WTC11 (cell line): Measurements from ENCODE around the gene GFPT1.

Experiments
- ERG ChIP-seq: fragments of 250-450 bp; sonication (Bioruptor Pico); IDR thresholded peaks from 2 replicates; pipeline ENCODE4 v1.8.0; 2021; ENCODE audit warnings: mild to moderate bottlenecking
- MAX ChIP-seq: sonication (generic); formaldehyde crosslinking; IDR thresholded peaks from 2 replicates; pipeline ENCODE4 v1.8.0; 2022; ENCODE audit warnings: mild to moderate bottlenecking, missing genetic modification reagents
- NR3C1 ChIP-seq: sonication (generic); formaldehyde crosslinking; conservative IDR thresholded peaks from 2 replicates; pipeline ENCODE4 v1.8.1; 2023; ENCODE audit warnings: low read depth, mild to moderate bottlenecking, missing genetic modification reagents
- PRRX2 ChIP-seq: fragments of 250-450 bp; sonication (Bioruptor Pico); IDR thresholded peaks from 2 replicates; pipeline ENCODE4 v1.8.0; 2021; ENCODE audit warnings: mild to moderate bottlenecking
- RELA ChIP-seq: sonication (generic); formaldehyde crosslinking; IDR thresholded peaks from 2 replicates; pipeline ENCODE4 v1.8.1; 2022; ENCODE audit warnings: missing genetic modification reagents, mild to moderate bottlenecking, borderline replicate concordance
- SP1 ChIP-seq: sonication (generic); formaldehyde crosslinking; conservative IDR thresholded peaks from 2 replicates; pipeline ENCODE4 v1.8.1; 2022; ENCODE audit warnings: missing genetic modification reagents
- ZNF416 ChIP-seq: fragments of 250-450 bp; sonication (Bioruptor Pico); IDR thresholded peaks from 2 replicates; pipeline ENCODE4 v1.9.0; 2021; ENCODE audit warnings: mild to moderate bottlenecking, inconsistent platforms
- TF ChIP-seq, protein P1 (sequence below): fragments of 200-600 bp; IDR thresholded peaks from 2 replicates; pipeline ENCODE4 v1.8.0; 2022; ENCODE audit warnings: antibody characterized with exemption
- TF ChIP-seq, protein P2 (sequence below): sonication (generic); formaldehyde crosslinking; IDR thresholded peaks from 2 replicates; pipeline ENCODE4 v1.8.0; 2022; ENCODE audit warnings: missing genetic modification reagents
- TF ChIP-seq, protein P3 (sequence below): sonication (generic); formaldehyde crosslinking; IDR thresholded peaks from 2 replicates; pipeline ENCODE4 v1.8.1; 2023; ENCODE audit warnings: mild to moderate bottlenecking, missing genetic modification reagents, moderate library complexity
- TF ChIP-seq, protein P4 (sequence below): sonication (generic); formaldehyde crosslinking; IDR thresholded peaks from 2 replicates; pipeline ENCODE4 v1.8.1; 2023; ENCODE audit warnings: mild to moderate bottlenecking, missing genetic modification reagents, borderline replicate concordance

DNA sequence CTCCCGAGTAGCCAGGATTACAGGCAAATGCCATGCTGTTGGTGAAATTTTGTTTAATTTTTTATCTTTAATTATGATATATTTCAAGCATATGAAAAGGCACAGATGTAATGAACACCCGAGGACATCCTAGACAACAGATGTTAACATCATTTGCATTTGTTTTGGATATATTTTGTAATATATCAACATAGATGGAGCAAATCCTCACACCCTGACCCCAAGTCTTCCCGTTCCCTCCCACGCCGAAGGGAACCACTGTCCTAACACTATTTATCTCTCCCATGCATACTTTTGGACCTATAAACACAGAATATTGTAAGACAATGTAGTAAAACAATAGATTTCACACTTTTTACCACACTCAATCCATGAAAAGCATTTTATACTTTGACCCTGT lies 99.5 kb downstream of the GFPT1 start:
- TF ChIP-seq ERG (no peak), PRRX2 (CRISPR knock-in tag) (no peak), MAX (CRISPR knock-in tag) (no peak), SP1 (CRISPR knock-in tag) (no peak), NR3C1 (CRISPR knock-in tag) (no peak), ZNF416 (CRISPR knock-in tag) (no peak), RELA (CRISPR knock-in tag) (no peak)
- TF ChIP-seq, protein P1, sequence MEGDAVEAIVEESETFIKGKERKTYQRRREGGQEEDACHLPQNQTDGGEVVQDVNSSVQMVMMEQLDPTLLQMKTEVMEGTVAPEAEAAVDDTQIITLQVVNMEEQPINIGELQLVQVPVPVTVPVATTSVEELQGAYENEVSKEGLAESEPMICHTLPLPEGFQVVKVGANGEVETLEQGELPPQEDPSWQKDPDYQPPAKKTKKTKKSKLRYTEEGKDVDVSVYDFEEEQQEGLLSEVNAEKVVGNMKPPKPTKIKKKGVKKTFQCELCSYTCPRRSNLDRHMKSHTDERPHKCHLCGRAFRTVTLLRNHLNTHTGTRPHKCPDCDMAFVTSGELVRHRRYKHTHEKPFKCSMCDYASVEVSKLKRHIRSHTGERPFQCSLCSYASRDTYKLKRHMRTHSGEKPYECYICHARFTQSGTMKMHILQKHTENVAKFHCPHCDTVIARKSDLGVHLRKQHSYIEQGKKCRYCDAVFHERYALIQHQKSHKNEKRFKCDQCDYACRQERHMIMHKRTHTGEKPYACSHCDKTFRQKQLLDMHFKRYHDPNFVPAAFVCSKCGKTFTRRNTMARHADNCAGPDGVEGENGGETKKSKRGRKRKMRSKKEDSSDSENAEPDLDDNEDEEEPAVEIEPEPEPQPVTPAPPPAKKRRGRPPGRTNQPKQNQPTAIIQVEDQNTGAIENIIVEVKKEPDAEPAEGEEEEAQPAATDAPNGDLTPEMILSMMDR: no peak
- TF ChIP-seq, protein P2, sequence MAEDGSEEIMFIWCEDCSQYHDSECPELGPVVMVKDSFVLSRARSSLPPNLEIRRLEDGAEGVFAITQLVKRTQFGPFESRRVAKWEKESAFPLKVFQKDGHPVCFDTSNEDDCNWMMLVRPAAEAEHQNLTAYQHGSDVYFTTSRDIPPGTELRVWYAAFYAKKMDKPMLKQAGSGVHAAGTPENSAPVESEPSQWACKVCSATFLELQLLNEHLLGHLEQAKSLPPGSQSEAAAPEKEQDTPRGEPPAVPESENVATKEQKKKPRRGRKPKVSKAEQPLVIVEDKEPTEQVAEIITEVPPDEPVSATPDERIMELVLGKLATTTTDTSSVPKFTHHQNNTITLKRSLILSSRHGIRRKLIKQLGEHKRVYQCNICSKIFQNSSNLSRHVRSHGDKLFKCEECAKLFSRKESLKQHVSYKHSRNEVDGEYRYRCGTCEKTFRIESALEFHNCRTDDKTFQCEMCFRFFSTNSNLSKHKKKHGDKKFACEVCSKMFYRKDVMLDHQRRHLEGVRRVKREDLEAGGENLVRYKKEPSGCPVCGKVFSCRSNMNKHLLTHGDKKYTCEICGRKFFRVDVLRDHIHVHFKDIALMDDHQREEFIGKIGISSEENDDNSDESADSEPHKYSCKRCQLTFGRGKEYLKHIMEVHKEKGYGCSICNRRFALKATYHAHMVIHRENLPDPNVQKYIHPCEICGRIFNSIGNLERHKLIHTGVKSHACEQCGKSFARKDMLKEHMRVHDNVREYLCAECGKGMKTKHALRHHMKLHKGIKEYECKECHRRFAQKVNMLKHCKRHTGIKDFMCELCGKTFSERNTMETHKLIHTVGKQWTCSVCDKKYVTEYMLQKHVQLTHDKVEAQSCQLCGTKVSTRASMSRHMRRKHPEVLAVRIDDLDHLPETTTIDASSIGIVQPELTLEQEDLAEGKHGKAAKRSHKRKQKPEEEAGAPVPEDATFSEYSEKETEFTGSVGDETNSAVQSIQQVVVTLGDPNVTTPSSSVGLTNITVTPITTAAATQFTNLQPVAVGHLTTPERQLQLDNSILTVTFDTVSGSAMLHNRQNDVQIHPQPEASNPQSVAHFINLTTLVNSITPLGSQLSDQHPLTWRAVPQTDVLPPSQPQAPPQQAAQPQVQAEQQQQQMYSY: no peak
- TF ChIP-seq, protein P3, sequence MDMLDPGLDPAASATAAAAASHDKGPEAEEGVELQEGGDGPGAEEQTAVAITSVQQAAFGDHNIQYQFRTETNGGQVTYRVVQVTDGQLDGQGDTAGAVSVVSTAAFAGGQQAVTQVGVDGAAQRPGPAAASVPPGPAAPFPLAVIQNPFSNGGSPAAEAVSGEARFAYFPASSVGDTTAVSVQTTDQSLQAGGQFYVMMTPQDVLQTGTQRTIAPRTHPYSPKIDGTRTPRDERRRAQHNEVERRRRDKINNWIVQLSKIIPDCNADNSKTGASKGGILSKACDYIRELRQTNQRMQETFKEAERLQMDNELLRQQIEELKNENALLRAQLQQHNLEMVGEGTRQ (CRISPR knock-in tag): no peak
- TF ChIP-seq, protein P4, sequence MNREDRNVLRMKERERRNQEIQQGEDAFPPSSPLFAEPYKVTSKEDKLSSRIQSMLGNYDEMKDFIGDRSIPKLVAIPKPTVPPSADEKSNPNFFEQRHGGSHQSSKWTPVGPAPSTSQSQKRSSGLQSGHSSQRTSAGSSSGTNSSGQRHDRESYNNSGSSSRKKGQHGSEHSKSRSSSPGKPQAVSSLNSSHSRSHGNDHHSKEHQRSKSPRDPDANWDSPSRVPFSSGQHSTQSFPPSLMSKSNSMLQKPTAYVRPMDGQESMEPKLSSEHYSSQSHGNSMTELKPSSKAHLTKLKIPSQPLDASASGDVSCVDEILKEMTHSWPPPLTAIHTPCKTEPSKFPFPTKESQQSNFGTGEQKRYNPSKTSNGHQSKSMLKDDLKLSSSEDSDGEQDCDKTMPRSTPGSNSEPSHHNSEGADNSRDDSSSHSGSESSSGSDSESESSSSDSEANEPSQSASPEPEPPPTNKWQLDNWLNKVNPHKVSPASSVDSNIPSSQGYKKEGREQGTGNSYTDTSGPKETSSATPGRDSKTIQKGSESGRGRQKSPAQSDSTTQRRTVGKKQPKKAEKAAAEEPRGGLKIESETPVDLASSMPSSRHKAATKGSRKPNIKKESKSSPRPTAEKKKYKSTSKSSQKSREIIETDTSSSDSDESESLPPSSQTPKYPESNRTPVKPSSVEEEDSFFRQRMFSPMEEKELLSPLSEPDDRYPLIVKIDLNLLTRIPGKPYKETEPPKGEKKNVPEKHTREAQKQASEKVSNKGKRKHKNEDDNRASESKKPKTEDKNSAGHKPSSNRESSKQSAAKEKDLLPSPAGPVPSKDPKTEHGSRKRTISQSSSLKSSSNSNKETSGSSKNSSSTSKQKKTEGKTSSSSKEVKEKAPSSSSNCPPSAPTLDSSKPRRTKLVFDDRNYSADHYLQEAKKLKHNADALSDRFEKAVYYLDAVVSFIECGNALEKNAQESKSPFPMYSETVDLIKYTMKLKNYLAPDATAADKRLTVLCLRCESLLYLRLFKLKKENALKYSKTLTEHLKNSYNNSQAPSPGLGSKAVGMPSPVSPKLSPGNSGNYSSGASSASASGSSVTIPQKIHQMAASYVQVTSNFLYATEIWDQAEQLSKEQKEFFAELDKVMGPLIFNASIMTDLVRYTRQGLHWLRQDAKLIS (CRISPR knock-in tag): no peak
